Measurements from ENCODE around the gene FAM221A.

The FAM221A gene

GRCh38 chr7:23658831-23659427, 21.1 kb upstream of the FAM221A start:
- no peak overlapping the region for H3K4me3 ChIP-seq (ENCODE audit: low read depth, low read length)
- TF ChIP-seq CTCF (IDR thresholded peaks at IDR 0.05; ENCODE audit: low read depth, low read length, missing control alignments): no peak
- DNase-seq (ENCODE audit: low read depth): no peak

- TF ChIP-seq CTCF (IDR thresholded peaks at IDR 0.05; ENCODE audit: low read depth, low read length, missing control alignments): no peak
- DNase-seq (ENCODE audit: low read depth): no peak
- no peak overlapping the region for H3K4me3 ChIP-seq (ENCODE audit: low read depth, low read length)
Observed at GRCh38 chr7:23661385-23661784, 18.6 kb upstream of the FAM221A start.

- no peak for TF ChIP-seq CTCF (IDR thresholded peaks at IDR 0.05; ENCODE audit: low read depth, low read length, missing control alignments)
- no peak for DNase-seq (ENCODE audit: low read depth)
- H3K4me3 ChIP-seq (ENCODE audit: low read depth, low read length): no peak overlapping the region
Observed at GRCh38 chr7:23662124-23662983, 17.6 kb upstream of the FAM221A start.

- no peak for TF ChIP-seq CTCF (IDR thresholded peaks at IDR 0.05; ENCODE audit: low read depth, low read length, missing control alignments)
- H3K4me3 ChIP-seq (ENCODE audit: low read depth, low read length): no peak overlapping the region
- no peak for DNase-seq (ENCODE audit: low read depth)
Observed at GRCh38 chr7:23662984-23663313, 17.1 kb upstream of the FAM221A start.

DNA sequence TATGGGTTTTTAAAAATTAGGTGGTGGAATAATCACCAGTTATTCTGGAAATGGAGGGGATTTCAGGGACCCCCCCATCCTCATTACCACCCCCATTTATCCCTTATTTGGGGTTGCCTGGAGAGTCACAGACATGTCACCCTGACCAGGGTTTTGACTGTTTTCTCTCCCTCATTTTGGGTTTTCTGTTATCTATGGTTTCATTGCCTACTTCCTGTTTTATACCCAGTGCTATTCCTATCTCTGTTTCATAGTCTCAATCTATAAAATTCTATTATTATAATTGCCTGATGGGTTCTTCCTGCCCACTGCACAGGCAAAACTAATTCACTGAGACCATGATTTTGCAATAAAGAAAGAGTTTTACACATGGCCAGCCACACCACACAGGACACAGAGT, 15.9 kb upstream of the FAM221A start:
- no peak for TF ChIP-seq CTCF (IDR thresholded peaks at IDR 0.05; ENCODE audit: low read depth, low read length, missing control alignments)
- no peak for DNase-seq (ENCODE audit: low read depth)

GRCh38 chr7:23672033-23672432, 8.0 kb upstream of the FAM221A start:
- no peak overlapping the region for H3K4me3 ChIP-seq (ENCODE audit: low read depth, low read length)

More for the DNA sequence above, 15.9 kb upstream of the FAM221A start:
- H3K4me3 ChIP-seq (ENCODE audit: low read depth, low read length): no peak overlapping the region

More at GRCh38 chr7:23672033-23672432, 8.0 kb upstream of the FAM221A start:
- no peak for TF ChIP-seq CTCF (IDR thresholded peaks at IDR 0.05; ENCODE audit: low read depth, low read length, missing control alignments)
- no peak for DNase-seq (ENCODE audit: low read depth)
